Neural progenitor cell (in vitro differentiated cells): ENCODE results near the gene SMG6.

Source experiments
- CTCF ChIP-seq: fragments of 200-600 bp; sonication (generic); IDR thresholded peaks from 2 replicates; pipeline ENCODE4 v1.5.1; 2017; ENCODE audit warnings: antibody characterized with exemption, mild to moderate bottlenecking
- EZH2 ChIP-seq: fragments of 200-600 bp; sonication (generic); IDR thresholded peaks from 2 replicates; pipeline ENCODE4 v1.6.1; 2017; ENCODE audit warnings: antibody characterized with exemption, mild to moderate bottlenecking, moderate library complexity
- EZH2phosphoT487 ChIP-seq: fragments of 200-600 bp; sonication (generic); IDR thresholded peaks from 2 replicates; pipeline ENCODE4 v1.6.1; 2017; ENCODE audit warnings: antibody characterized with exemption

- TF ChIP-seq CTCF, result no peak
- no peak for TF ChIP-seq EZH2
- no peak for TF ChIP-seq EZH2phosphoT487
Measured at GRCh38 chr17:2295575-2295974, 8.0 kb downstream of the SMG6 start.
